HEK293 (cell line): ENCODE measurements around the gene TTC23.

Source experiments
- GFI1B ChIP-seq: fragments of 450-650 bp; formaldehyde crosslinking; IDR thresholded peaks from 2 replicates; pipeline ENCODE4 v1.5.1; 2016; ENCODE audit warnings: missing biosample characterization, missing genetic modification characterization
- HOXA7 ChIP-seq: sonication (generic); formaldehyde crosslinking; IDR thresholded peaks from 2 replicates; pipeline ENCODE4 v1.8.1; 2022; ENCODE audit warnings: missing genetic modification reagents, borderline replicate concordance
- HOXD13 ChIP-seq: sonication (generic); formaldehyde crosslinking; IDR thresholded peaks from 2 replicates; pipeline ENCODE4 v1.8.0; 2022; ENCODE audit warnings: missing genetic modification reagents, borderline replicate concordance
- IKZF3 ChIP-seq: fragments of 450-650 bp; IDR thresholded peaks from 2 replicates; pipeline ENCODE4 v1.5.0; 2018; ENCODE audit warnings: missing biosample characterization, mild to moderate bottlenecking, missing genetic modification characterization, moderate library complexity
- MEIS1 ChIP-seq: sonication (generic); formaldehyde crosslinking; IDR thresholded peaks from 2 replicates; pipeline ENCODE4 v1.8.1; 2022; ENCODE audit warnings: missing genetic modification reagents, mild to moderate bottlenecking, borderline replicate concordance
- PRDM2 ChIP-seq: fragments of 450-650 bp; formaldehyde crosslinking; IDR thresholded peaks from 2 replicates; pipeline ENCODE4 v1.5.1; 2016; ENCODE audit warnings: missing biosample characterization, missing genetic modification characterization, borderline replicate concordance
- SALL2 ChIP-seq: fragments of 450-650 bp; formaldehyde crosslinking; IDR thresholded peaks from 2 replicates; pipeline ENCODE4 v1.5.0; 2017; ENCODE audit warnings: missing biosample characterization, mild to moderate bottlenecking, missing genetic modification characterization, borderline replicate concordance
- SCRT1 ChIP-seq: fragments of 450-650 bp; formaldehyde crosslinking; IDR thresholded peaks from 2 replicates; pipeline ENCODE4 v1.5.1; 2016; ENCODE audit warnings: missing biosample characterization, missing genetic modification characterization, borderline replicate concordance
- TRIM28 ChIP-seq: IDR thresholded peaks from 2 replicates; pipeline ENCODE4 v1.6.1; 2011; ENCODE audit warnings: low read length, control low read depth, borderline replicate concordance
- ZFP41 ChIP-seq: fragments of 450-650 bp; formaldehyde crosslinking; IDR thresholded peaks from 2 replicates; pipeline ENCODE4 v1.5.1; 2016; ENCODE audit warnings: missing biosample characterization, missing genetic modification characterization, borderline replicate concordance
- ZNF10 ChIP-seq: fragments of 450-650 bp; formaldehyde crosslinking; IDR thresholded peaks from 2 replicates; pipeline ENCODE4 v1.5.1; 2017; ENCODE audit warnings: missing biosample characterization, missing genetic modification characterization
- ZNF155 ChIP-seq: fragments of 450-650 bp; formaldehyde crosslinking; IDR thresholded peaks from 2 replicates; pipeline ENCODE4 v1.5.1; 2016; ENCODE audit warnings: missing biosample characterization, missing genetic modification characterization
- ZNF157 ChIP-seq: fragments of 450-650 bp; formaldehyde crosslinking; IDR thresholded peaks from 2 replicates; pipeline ENCODE4 v1.5.1; 2016; ENCODE audit warnings: missing biosample characterization, missing genetic modification characterization
- ZNF175 ChIP-seq: fragments of 450-650 bp; formaldehyde crosslinking; IDR thresholded peaks from 2 replicates; pipeline ENCODE4 v1.5.1; 2016; ENCODE audit warnings: missing biosample characterization, missing genetic modification characterization
- ZNF18 ChIP-seq: fragments of 450-650 bp; formaldehyde crosslinking; IDR thresholded peaks from 2 replicates; pipeline ENCODE4 v1.5.1; 2016; ENCODE audit warnings: missing biosample characterization, missing genetic modification characterization
- ZNF274 ChIP-seq, 2 experiments: fragments of 200-500 bp in 1 of 2; fragments of 450-650 bp in 1 of 2; sonication (Bioruptor generic) in 1 of 2; formaldehyde crosslinking in 1 of 2; IDR thresholded peaks; 2 replicates each; pipeline versions ENCODE4 v1.5.1 to v1.6.1; 2014 to 2016; ENCODE audit warnings: borderline replicate concordance in 1 of 2, inconsistent platforms in 1 of 2, low read length in 1 of 2, missing biosample characterization in 1 of 2, missing genetic modification characterization in 1 of 2
- ZNF280D ChIP-seq: fragments of 450-650 bp; formaldehyde crosslinking; IDR thresholded peaks from 2 replicates; pipeline ENCODE4 v1.5.1; 2016; ENCODE audit warnings: missing biosample characterization, missing genetic modification characterization
- ZNF292 ChIP-seq: fragments of 450-650 bp; formaldehyde crosslinking; IDR thresholded peaks from 2 replicates; pipeline ENCODE4 v1.5.1; 2016; ENCODE audit warnings: low read depth, missing biosample characterization, missing genetic modification characterization, borderline replicate concordance
- ZNF302 ChIP-seq: fragments of 450-650 bp; formaldehyde crosslinking; IDR thresholded peaks from 2 replicates; pipeline ENCODE4 v1.5.1; 2016; ENCODE audit warnings: missing biosample characterization, missing genetic modification characterization, low read depth
- ZNF366 ChIP-seq: fragments of 450-650 bp; formaldehyde crosslinking; conservative IDR thresholded peaks from 2 replicates; pipeline ENCODE4 v1.5.1; 2016; ENCODE audit warnings: missing biosample characterization, missing genetic modification characterization
- ZNF521 ChIP-seq: fragments of 450-650 bp; formaldehyde crosslinking; IDR thresholded peaks from 2 replicates; pipeline ENCODE4 v1.5.1; 2017; ENCODE audit warnings: missing biosample characterization, mild to moderate bottlenecking, missing genetic modification characterization
- ZNF555 ChIP-seq: fragments of 450-650 bp; formaldehyde crosslinking; conservative IDR thresholded peaks from 2 replicates; pipeline ENCODE4 v1.5.1; 2017; ENCODE audit warnings: missing biosample characterization, mild to moderate bottlenecking, missing genetic modification characterization, inconsistent platforms
- ZNF621 ChIP-seq: fragments of 450-650 bp; formaldehyde crosslinking; IDR thresholded peaks from 2 replicates; pipeline ENCODE4 v1.5.1; 2017; ENCODE audit warnings: missing biosample characterization, missing genetic modification characterization
- ZNF626 ChIP-seq: fragments of 450-650 bp; sonication (Bioruptor Pico); formaldehyde crosslinking; IDR thresholded peaks from 2 replicates; pipeline ENCODE4 v1.5.1; 2018; ENCODE audit warnings: missing biosample characterization, missing genetic modification characterization, inconsistent platforms
- ZNF639 ChIP-seq: fragments of 450-650 bp; formaldehyde crosslinking; IDR thresholded peaks from 2 replicates; pipeline ENCODE4 v1.5.1; 2016; ENCODE audit warnings: missing biosample characterization, missing genetic modification characterization
- ZNF670 ChIP-seq: fragments of 450-650 bp; formaldehyde crosslinking; IDR thresholded peaks from 2 replicates; pipeline ENCODE4 v1.5.1; 2016; ENCODE audit warnings: missing biosample characterization, missing genetic modification characterization, low read depth
- ZNF777 ChIP-seq: fragments of 450-650 bp; formaldehyde crosslinking; IDR thresholded peaks from 2 replicates; pipeline ENCODE4 v1.5.1; 2017; ENCODE audit warnings: missing biosample characterization, missing genetic modification characterization, borderline replicate concordance
- ZNF830 ChIP-seq: fragments of 450-650 bp; IDR thresholded peaks from 2 replicates; pipeline ENCODE4 v1.5.0; 2018; ENCODE audit warnings: missing biosample characterization, missing genetic modification characterization, low read depth, mild to moderate bottlenecking, moderate library complexity

The TTC23 gene

GRCh38 chr15:99123713-99124451, 125.5 kb downstream of the TTC23 start (continued):
- TF ChIP-seq PRDM2 (tag by site-specific recombination) (no peak), ZNF175 (tag by site-specific recombination) (no peak), HOXD13 (no peak), ZNF621 (tag by site-specific recombination) (no peak), ZNF274 (IDR thresholded peaks at IDR 0.05; ENCODE audit: low read length) (no peak), ZNF274 (tag by site-specific recombination; IDR thresholded peaks at IDR 0.05; ENCODE audit: borderline replicate concordance) (no peak), ZNF280D (tag by site-specific recombination) (no peak), SCRT1 (peak; percentile 84), SALL2 (tag by site-specific recombination) (no peak), MEIS1 (CRISPR knock-in tag) (no peak), ZFP41 (tag by site-specific recombination) (no peak), ZNF830 (tag by site-specific recombination) (no peak), ZNF157 (tag by site-specific recombination) (no peak), ZNF302 (tag by site-specific recombination) (no peak), ZNF626 (no peak), ZNF639 (no peak), ZNF18 (tag by site-specific recombination) (no peak), ZNF670 (tag by site-specific recombination) (no peak), ZNF10 (tag by site-specific recombination) (0 out of 2 replicates have a peak, but pooled peaks have one; percentile 45), ZNF155 (no peak), GFI1B (no peak), HOXA7 (CRISPR knock-in tag) (no peak), ZNF521 (tag by site-specific recombination) (no peak), ZNF366 (tag by site-specific recombination) (peak; percentile 85), ZNF555 (tag by site-specific recombination) (no peak), TRIM28 (peak; percentile 88), ZNF777 (tag by site-specific recombination) (no peak), IKZF3 (tag by site-specific recombination) (peak; percentile 91), ZNF292 (tag by site-specific recombination) (no peak)
